Stimulated activated CD4-positive, alpha-beta T cell treated with anti-CD3 and anti-CD28 coated beads, Interleukin-12 subunit alpha, Interleukin-12 subunit beta, amount 100 ng/mL, for 48 hours (primary cell): ENCODE data around the gene ITPR2.
A peak's percentile ranks its signal among the peaks of the same experiment; 100 is the strongest.
"Not testable (repeated sequence)": the region's sequence is repeated elsewhere in the genome, so short reads cannot be mapped to it uniquely, and the experiment has no call there.

Source experiments
- DNase-seq, 3 donors: peaks; one replicate each; pipeline ENCODE4 v3.0.0-alpha.2; 2020; ENCODE audit warnings: low read depth in 2 of 3, low spot score in 1 of 3

The ITPR2 gene

DNA sequence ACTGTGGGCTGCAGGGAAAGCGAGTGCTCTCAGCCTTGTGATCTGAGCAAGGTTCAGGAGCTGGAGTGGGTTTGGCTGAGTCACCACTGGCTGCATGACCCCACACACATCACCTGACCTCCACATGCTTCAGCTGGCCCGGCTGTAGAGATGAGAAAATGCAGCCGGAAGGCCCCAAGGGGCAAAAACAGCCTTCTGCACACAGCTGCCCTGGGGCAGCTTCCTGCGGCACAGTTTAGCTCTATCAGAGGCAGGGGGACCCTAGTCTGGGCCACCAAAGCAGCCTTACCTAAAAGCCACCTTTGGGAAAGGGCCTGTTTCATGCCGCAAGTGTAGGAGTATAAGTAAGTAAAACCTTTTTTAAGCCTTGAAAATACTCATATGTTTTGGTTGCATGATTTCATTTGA, 514.3 kb downstream of the ITPR2 start:
- DNase-seq, result no peak

DNA sequence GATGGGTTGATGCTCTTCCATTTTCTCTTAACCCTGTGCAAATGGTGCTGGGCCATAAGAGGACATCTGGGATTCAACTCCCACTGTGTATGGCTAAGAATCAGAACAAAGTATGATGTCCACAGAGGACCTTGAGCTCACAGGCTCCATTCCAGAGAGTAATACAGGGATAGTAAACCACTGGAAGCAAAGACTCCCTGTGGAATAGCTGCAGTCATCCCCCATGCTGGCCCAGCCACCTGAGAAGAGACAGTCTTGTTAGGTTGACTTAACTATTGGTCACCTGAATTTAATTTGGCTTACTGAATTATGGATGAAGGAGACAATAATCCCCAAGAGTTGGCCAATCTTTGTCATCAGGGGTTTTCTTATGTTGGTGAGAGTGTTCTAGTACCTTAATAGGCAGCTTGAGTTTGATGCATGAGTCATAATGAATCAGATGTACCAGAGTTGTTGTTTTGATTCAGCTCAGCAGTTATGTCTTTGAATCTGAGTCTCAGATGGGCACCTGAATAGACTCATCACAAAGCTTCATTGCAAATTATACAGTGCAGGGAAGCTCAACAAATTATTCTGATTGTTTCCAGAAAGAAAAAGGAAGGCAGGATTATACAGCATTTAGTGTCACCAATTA, 514.9 kb downstream of the ITPR2 start:
- no peak for DNase-seq

DNA sequence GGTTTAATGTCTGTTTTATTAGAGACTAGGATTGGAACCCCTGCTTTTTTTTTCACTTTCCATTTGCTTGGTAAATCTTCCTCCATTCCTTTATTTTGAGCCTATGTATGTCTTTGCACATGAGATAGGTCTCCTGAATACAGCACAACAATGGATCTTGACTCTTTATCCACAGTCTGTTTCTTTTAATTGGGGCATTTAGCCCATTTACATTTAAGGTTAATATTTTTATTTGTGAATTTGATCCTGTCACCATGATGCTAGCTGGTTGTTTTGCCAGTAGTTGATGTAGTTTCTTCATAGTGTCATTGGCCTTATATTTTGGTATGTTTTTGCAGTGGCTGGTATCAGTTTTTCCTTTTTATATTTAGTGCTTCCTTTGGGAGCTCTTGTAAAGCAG, 518.9 kb downstream of the ITPR2 start:
- not testable (repeated sequence) for DNase-seq

DNA sequence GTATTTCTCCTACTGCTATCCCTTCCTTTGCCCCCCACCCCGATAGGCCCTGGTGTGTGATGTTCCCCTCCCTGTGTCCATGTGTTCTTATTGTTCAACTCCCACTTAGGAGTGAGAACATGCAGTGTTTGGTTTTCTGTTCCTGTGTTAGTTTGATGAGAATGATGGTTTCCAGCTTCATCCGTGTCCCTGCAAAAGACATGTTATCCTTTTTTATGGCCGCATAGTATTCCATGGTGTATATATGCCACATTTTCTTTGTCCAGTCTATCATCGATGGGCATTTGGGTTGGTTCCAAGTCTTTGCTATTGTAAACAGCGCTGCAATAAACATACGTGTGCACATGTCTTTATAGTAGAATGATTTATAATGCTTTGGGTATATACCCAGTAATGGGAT, 522.5 kb downstream of the ITPR2 start:
- DNase-seq, result not testable (repeated sequence)

DNA sequence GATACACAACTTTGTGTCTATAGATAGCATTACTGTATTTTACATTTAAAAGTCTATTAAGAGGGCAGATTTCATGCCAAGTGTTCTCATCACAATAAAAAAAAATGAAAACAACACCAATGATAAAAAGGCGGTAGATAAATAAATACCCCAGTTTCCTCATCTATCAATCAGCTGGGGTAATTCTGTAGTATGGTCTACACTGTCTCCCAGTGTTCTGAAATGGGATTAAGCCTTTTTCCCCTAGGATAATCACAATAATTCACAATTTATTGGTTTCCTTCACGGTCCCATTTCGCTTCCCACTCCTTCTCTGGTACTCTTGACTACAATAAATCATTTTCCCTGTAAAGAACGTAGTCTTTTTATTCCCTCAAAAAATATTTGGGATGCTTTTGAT, 523.4 kb downstream of the ITPR2 start:
- no peak for DNase-seq

DNA sequence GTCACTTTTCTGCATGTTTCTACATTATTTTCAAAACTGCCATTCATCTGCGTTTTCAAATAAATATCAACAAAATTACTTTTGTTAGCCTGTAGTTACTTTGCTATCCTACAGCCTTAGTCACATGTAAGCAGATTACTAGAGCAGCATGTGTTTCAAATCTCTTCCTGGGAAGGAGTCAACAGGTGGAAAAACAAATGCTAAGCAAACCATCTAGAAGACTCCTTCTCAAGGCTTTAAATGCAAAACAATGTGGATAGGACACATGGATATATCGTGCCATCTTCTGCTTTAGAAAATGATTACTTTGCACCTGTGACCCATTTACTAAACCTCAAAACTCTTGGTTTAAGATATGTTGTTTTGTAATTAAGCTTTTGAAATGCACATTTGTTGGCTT, 528.7 kb downstream of the ITPR2 start:
- DNase-seq, result no peak

DNA sequence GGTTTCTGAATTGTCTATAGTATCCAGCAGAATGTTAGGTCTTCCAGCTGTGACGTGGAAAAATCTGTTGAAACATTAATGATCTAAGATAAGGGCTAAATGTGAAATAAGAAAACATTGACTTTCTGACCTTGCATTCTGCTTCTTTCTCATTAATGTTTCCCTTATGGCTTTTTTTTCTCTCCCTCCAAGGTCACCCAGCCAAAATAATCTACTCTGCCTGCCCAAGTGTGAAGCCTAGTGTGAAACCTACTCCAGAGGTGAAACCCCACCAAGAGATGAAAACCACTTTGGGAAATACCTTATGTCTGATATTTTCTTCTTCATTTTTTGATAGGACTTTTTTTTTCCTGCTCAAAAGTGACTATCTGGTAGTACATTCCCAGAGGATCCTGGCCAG, 529.6 kb downstream of the ITPR2 start:
- no peak for DNase-seq

DNA sequence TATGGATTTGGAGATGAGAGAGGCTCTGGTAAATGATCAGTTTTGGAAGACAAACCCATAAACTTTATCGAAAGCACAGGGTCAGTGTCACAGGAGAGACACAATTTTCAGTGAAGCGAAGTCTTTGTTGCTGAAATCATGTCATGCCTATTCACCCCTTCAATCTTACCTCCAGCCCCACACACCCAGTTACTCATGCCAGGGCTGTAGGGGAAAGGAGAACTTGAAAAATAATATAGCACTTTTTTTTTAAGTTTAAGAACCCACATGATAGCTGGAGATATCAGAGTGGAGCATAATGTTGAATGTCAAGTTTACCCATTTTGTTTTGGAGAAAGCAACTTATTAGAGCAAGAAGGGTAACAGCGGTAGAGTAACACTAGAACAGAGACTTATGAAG, 530.2 kb downstream of the ITPR2 start:
- no peak for DNase-seq

DNA sequence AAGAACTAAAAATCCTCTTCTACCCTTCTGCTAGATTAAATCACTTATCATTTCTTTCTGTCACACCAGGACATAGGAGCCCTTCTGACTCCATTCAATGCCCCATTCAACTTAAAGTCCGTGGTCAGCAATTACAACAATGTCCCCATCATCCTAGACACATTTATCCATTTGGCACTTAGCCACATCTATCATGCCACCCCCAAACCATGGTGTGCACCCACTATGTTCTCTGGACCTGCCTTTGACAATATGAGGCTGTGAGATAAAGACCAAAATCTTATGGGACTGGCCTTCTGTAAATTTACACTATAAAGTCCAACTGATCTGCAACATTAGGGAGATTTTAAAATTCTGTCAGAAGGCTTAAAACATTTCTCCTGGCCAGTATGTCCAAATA, 533.2 kb downstream of the ITPR2 start:
- no peak for DNase-seq

DNA sequence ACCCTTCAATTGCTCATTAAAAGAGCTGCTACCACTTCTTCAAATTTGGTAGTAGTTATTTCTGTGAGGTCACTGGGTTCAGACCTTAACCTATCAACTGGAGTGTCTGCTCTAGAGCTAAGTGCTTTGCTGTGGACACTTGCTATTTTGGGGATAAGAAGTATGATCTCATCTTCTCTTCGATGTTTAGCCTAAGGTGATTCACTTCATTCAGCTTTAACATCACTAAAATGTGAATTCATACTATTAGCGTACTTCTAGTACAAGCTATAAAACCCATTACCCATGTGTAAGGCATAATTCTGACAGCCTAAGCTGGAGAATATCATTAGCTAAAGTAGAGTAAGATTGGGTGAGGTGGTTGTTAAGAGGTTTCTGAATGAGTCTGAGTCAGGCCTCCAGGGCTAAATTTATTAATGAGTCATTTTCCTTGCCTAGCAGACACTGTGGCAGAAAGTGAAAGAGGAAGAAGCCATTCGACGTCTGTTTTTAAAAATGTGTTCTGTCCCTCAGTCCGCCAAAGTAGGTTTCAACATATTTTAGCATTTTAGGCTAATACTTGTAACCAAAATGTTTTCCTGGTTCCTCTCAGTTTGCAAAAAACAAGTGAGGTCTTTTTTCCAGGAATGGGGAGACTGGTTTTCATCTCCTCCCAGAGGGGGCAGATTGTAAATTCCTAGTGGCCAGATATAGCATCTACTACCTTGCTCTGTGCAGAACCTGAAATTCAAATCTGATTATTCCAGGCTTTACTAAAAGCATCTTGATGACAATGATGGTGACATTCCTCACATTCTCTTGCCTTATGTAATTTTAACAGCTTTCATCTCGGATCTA, 534.0 kb downstream of the ITPR2 start:
- DNase-seq, result peak in 1 of 3 donors; percentile 10

DNA sequence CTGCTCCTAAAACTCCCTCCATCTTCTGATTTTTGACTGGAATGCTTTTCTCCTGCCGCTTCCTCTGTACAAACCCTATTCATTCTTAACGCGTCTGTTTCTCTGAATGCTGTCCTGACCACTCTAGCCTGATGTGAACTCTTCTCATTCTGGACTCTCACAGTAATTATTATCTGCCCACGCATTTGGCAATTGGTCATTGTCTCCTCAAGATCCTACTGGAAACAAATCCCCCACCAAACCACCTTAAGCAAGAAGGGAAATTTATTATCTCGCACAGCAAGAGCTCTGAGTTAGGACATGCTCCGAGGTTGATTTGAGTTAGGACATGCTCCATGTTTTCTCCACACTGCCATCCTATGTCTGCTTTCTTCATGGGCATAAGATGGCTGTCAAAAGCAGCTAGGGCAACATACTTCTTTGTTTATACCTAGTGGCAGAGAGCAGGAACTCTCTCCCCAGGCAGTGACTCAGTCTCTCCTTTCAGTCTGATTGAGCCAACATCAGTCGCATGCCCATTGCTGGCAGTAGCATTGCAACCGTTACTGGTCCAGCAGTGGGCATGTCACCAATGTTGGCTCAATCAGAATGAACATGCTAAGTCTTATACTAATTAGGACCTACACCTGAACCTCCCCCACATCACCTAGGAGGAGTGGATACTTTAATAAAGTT, 535.5 kb downstream of the ITPR2 start:
- DNase-seq, result peak in 1 of 3 donors; percentile 8

DNA sequence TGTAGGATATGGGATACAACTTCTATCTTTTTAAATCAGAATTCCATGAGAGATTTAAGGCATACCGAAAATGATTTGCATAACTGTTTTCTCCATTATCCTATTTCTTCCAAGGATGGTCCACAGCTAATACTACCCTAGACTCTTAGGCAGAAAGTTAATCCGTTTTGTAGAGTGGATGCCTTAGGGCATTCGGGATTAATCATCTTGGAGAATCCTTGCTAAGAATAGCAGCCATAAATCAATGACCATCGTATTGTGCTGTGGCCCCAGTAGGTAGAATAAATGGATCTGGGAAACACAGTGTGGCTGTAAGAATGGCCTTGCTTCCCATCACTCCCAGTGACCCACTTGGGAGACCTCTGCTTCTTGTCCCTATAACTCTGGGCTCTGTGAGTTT, 538.0 kb downstream of the ITPR2 start:
- DNase-seq, result no peak

DNA sequence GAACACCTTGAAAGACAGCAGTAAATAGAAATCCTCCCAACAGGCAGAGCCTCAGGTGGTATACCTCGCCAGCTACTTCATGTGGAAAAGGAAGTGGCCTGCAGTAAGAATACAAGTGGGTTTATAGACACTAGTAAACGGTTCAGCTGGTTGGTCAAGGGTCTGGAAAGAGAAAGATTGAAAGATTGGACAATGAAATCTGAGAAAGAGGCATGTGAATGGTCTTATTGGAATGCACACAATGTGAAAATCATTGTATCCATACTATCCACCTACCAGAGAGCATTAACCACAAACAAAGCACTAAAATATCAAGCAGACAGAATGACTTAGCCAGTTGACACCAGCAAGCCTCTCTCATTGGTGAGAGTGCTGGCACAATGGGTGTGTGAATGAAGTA, 539.4 kb downstream of the ITPR2 start:
- no peak for DNase-seq

DNA sequence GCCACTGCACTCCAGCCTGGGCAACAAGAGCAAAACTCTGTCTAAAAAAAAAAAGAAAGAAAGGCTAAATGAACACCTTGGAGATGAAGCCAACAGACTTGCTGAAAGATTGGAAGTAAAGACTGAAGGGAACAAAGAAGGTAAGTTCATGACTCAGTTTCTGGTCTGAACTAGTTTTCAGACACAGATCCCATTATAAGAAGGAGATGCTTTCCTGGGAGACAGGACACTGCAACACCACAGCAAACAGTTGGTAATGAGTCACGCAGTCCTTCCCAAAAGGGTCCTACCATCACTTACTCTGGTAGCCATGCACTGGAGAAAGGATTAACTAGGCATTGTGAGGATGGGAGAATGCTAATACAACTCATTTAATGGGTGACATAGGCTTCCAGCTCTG, 540.4 kb downstream of the ITPR2 start:
- no peak for DNase-seq

DNA sequence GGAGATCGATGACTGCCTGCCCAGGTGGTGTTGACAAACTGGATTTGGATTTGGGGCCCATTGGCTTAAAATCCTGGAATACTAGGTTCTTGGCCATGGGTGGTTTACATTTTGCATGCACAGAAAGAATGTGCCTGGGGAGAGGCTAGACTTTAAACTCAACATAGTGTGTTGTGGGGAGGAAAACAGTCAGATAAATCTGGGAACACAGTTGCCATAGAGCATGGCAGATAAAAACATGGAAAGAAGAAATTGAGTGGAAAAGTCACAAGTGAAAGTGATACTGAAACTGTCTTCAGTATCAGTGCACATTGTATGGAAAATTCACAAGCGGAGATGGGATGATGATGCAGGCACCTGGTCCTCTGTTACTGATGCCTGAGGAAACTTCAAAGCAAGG, 542.4 kb downstream of the ITPR2 start:
- DNase-seq, result no peak

DNA sequence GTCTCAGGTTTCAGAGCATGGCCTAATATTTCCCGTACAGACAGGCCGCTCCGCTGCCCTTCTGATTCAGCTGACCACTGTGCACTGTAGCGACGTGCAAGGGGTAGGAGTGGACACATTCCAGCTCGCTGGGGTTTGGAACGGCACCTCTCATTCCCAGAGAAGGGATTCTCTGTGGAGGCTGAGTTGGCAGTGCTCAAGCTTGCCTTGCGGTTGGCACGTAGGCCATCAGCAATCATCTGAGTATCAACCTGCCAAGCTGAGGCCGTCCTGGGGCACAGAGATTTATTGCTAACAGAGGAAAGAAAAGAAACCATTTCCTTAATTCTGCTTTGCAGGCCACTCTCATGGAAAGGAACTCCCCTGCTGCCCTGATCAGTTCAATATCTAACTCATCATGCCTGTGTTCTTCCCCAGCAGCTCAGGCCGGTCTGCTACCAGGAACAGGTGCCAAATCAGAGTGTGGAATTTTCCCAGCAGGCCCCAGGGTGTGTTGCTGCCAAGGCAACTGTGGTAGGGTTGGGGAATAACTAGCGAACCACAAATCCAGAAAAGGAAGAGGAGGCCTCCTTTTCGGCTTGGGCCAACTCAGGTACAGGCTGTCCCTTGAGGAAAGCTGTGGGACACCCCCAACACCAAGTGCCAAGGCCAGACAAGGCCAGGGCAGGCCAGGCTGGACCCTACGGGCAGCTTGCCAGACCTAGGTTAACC, 545.2 kb downstream of the ITPR2 start:
- DNase-seq, result no peak
